Endothelial cell of umbilical vein (primary cell): ENCODE data around the gene ABCB9. TPM values are rescaled to one million over a fixed set of nuclear protein-coding genes. Genes with fewer than 3 reads are reported as not detected.

Experiments
- BruUV-seq: library from RNA; stranded (reverse); fragments of 400-500 nt; replicated peaks from 2 replicates; lab custom pipeline; 2021; lab: Mats Ljungman, UMichigan
- CTCF ChIA-PET: fragments of 300-600, 350-600 bp; sonication (Branson Sonifier 250); formaldehyde crosslinking; loops from one replicate; lab custom pipeline; 2021; ENCODE audit warnings: antibody characterized with exemption, inconsistent platforms; lab: Charles Lee
- POLR2A ChIA-PET: fragments of 300-600, 350-600 bp; sonication (Branson Sonifier 250); formaldehyde crosslinking; loops from one replicate; lab custom pipeline; 2021; ENCODE audit warnings: antibody characterized with exemption, inconsistent platforms; lab: Charles Lee
- DNase-seq: peaks from one replicate; pipeline ENCODE4 v3.0.0-alpha.2; 2011; ENCODE audit warnings: low read depth, low spot score
- FAIRE-seq: peaks from 2 replicates; lab custom pipeline; 2011; peaks lifted over from hg19 to GRCh38; lab: Jason Lieb, UNC
- H2AFZ ChIP-seq: 2 replicates; pipeline ENCODE4 v1.6.0; 2012; ENCODE audit warnings: low read depth, low read length, control low read depth, inconsistent platforms
- H3K27ac ChIP-seq: 2 replicates; pipeline ENCODE4 v1.5.1; 2011; ENCODE audit warnings: low read depth, mild to moderate bottlenecking, control low read depth, low read length, moderate library complexity; ENCODE audit not compliant: insufficient read depth
- H3K27me3 ChIP-seq, 2 experiments: 2 replicates each; pipeline versions ENCODE4 v1.6.0 to v1.6.1; 2011; ENCODE audit warnings: low read length in 2 of 2, mixed read lengths in 1 of 2; ENCODE audit not compliant: control insufficient read depth in 2 of 2, insufficient read depth in 2 of 2
- H3K36me3 ChIP-seq, 2 experiments: 2 replicates in 1 of 2; 3 replicates in 1 of 2; pipeline ENCODE4 v1.5.1; 2011; ENCODE audit warnings: low read length in 2 of 2, mild to moderate bottlenecking in 1 of 2, moderate library complexity in 1 of 2; ENCODE audit not compliant: control insufficient read depth in 2 of 2, insufficient read depth in 2 of 2; ENCODE audit errors: extremely low read depth in 1 of 2
- H3K4me1 ChIP-seq: 3 replicates; pipeline ENCODE4 v1.5.1; 2011; ENCODE audit warnings: mild to moderate bottlenecking, low read length; ENCODE audit not compliant: control insufficient read depth, insufficient read depth; ENCODE audit errors: extremely low read depth
- H3K4me2 ChIP-seq: 2 replicates; pipeline ENCODE4 v1.6.1; 2011; ENCODE audit warnings: low read length, control low read depth, mixed read lengths; ENCODE audit not compliant: insufficient read depth
- H3K4me3 ChIP-seq, 3 experiments: fragments of 200-600 bp in 1 of 3; sonication (generic), shearing (Covaris generic) in 1 of 3; replicated peaks in 1 of 3; 2 replicates each; pipeline ENCODE4 v1.5.1; 2011 to 2016; ENCODE audit warnings: control low read depth in 3 of 3, low read length in 3 of 3, mild to moderate bottlenecking in 2 of 3, inconsistent platforms in 1 of 3, low read depth in 1 of 3, moderate library complexity in 1 of 3; ENCODE audit not compliant: insufficient read depth in 1 of 3
- H3K79me2 ChIP-seq: 2 replicates; pipeline ENCODE4 v1.6.0; 2012; ENCODE audit warnings: low read length, inconsistent platforms; ENCODE audit not compliant: control insufficient read depth, insufficient read depth
- H3K9ac ChIP-seq: replicated peaks from 2 replicates; pipeline ENCODE3; 2011; ENCODE audit warnings: low read length, control low read depth; ENCODE audit not compliant: insufficient read depth; ENCODE audit errors: extremely low read depth
- H3K9me1 ChIP-seq: replicated peaks from 3 replicates; pipeline ENCODE4 v1.6.0; 2011; ENCODE audit warnings: mild to moderate bottlenecking, low read length; ENCODE audit not compliant: control insufficient read depth, insufficient read depth; ENCODE audit errors: extremely low read depth
- H3K9me3 ChIP-seq: replicated peaks from 2 replicates; pipeline ENCODE4 v1.5.1; 2012; ENCODE audit warnings: low read length, inconsistent platforms; ENCODE audit not compliant: control insufficient read depth, insufficient read depth
- H4K20me1 ChIP-seq: replicated peaks from 2 replicates; pipeline ENCODE3; 2011; ENCODE audit warnings: mild to moderate bottlenecking, low read length; ENCODE audit not compliant: control insufficient read depth, insufficient read depth; ENCODE audit errors: extremely low read depth
- CTCF ChIP-seq, 2 donors: IDR thresholded peaks; 1 replicate in 1 of 2; 2 replicates in 1 of 2; pipeline ENCODE4 v1.5.1; 2011; ENCODE audit warnings: low read length in 2 of 2, mild to moderate bottlenecking in 2 of 2, moderate library complexity in 2 of 2, control low read depth in 1 of 2, inconsistent platforms in 1 of 2, low read depth in 1 of 2; ENCODE audit not compliant: insufficient read depth in 1 of 2; ENCODE audit errors: extremely low read depth in 1 of 2
- EZH2 ChIP-seq: IDR thresholded peaks from 2 replicates; pipeline ENCODE4 v1.6.1; 2012; ENCODE audit warnings: borderline replicate concordance, low read depth, mild to moderate bottlenecking, moderate library complexity, low read length, inconsistent platforms; ENCODE audit not compliant: severe bottlenecking
- FOS ChIP-seq: IDR thresholded peaks from 2 replicates; pipeline ENCODE4 v1.6.1; 2011; ENCODE audit warnings: mild to moderate bottlenecking, low read length, moderate library complexity, borderline replicate concordance; ENCODE audit not compliant: insufficient read depth
- GATA2 ChIP-seq: IDR thresholded peaks from 2 replicates; pipeline ENCODE4 v1.7.0; 2011; ENCODE audit warnings: low read depth, mild to moderate bottlenecking, moderate library complexity, mixed read lengths, low read length; ENCODE audit not compliant: insufficient read length, insufficient read depth
- JUN ChIP-seq: IDR thresholded peaks from 2 replicates; pipeline ENCODE4 v1.6.1; 2011; ENCODE audit warnings: borderline replicate concordance, low read depth; ENCODE audit not compliant: insufficient read length, insufficient read depth
- MAX ChIP-seq: IDR thresholded peaks from 2 replicates; pipeline ENCODE4 v1.6.1; 2011; ENCODE audit not compliant: insufficient read depth, insufficient read length
- MYC ChIP-seq: IDR thresholded peaks from one replicate; pipeline ENCODE4 v1.6.1; 2011; ENCODE audit warnings: mild to moderate bottlenecking, low read depth, low read length
- POLR2A ChIP-seq: IDR thresholded peaks from 2 replicates; pipeline ENCODE4 v1.6.1; 2012; ENCODE audit warnings: low read depth, mild to moderate bottlenecking, control low read depth, low read length
- POLR2AphosphoS5 ChIP-seq: IDR thresholded peaks from 2 replicates; pipeline ENCODE4 v1.6.1; 2012; ENCODE audit warnings: low read depth, mild to moderate bottlenecking, control low read depth, low read length, moderate library complexity; ENCODE audit not compliant: insufficient read depth
- dilution Hi-C: fragments of 300-500 bp; cut with MboI; formaldehyde crosslinking; loops from one replicate; pipeline ENCODE4 v1.15.0; 2019; ENCODE audit warnings: low sequenced_read_pairs; ENCODE audit not compliant: extremely low pct_ligation_motif_present
- intact Hi-C: fragments of 100-400 bp; cut with micrococcal nuclease; formaldehyde crosslinking; loops from one replicate; pipeline ENCODE4 v1.10.0; 2022
- polyA plus RNA-seq, 4 experiments: library from polyadenylated mRNA; depleted of rRNA in 3 of 4; stranded (reverse) in 3 of 4; unstranded in 1 of 4; fragments of >200 nt; gene quantifications; 2 replicates each; pipeline versions ENCODE4 v1.2.1 to v1.2.3, GENCODE V29; 2011 to 2012; ENCODE audit warnings: missing spikeins in 1 of 4
- total RNA-seq: library from RNA; stranded (reverse); gene quantifications from 2 replicates; pipeline ENCODE4 v1.2.3, GENCODE V29; 2021

Gene ABCB9
- total and polyA plus RNA-seq, 2 donors (not counting 3 experiments of a cell fraction or from before 2014, with no cell fraction given): 11.7 to 16.9 TPM

- Histone ChIP-seq H3K27me3 (no peaks in the 10 kb centered on the region), H3K79me2 (no peaks in the 10 kb centered on the region), H3K9me3 (no peaks in the 10 kb centered on the region), H4K20me1 (no peaks in the 10 kb centered on the region), H3K4me3 (no peak overlapping the region), H3K4me2 (no peak overlapping the region), H3K27ac (no peak overlapping the region), H3K36me3 (no peaks in the 10 kb centered on the region), H3K4me1 (no peaks in the 10 kb centered on the region), H2AFZ (no peak overlapping the region), H3K9me1 (no peaks in the 10 kb centered on the region), H3K9ac (no peak overlapping the region)
- ChIA-PET POLR2A (no interaction called here), CTCF (interaction anchor here (3.1 kb wide), 1 partner anchor 233 kb away, joined by 8 read pairs; no protein-coding TSS in a partner anchor)
- dilution Hi-C loops (no loop called here), intact Hi-C loops (loop anchor here (10.0 kb wide), 1 partner anchor 1180 kb away; no protein-coding TSS in a partner anchor)
- FAIRE-seq: no peak
- no TSS peak for BruUV-seq
- TF ChIP-seq FOS (no peak), POLR2A (no peak), CTCF (IDR thresholded peaks at IDR 0.05; ENCODE audit: extremely low read depth in 1 of 2, insufficient read depth in 1 of 2, low read depth in 1 of 2, low read length in 2 of 2) (no peak)
- no peak for DNase-seq
Observed at GRCh38 chr12:123005081-123005626, 38.9 kb upstream of the ABCB9 start.

- Histone ChIP-seq H3K4me3 (no peak overlapping the region), H3K79me2 (no peaks in the 10 kb centered on the region), H3K4me2 (no peak overlapping the region), H3K27me3 (no peaks in the 10 kb centered on the region), H4K20me1 (no peaks in the 10 kb centered on the region), H3K27ac (no peak overlapping the region), H3K4me1 (no peaks in the 10 kb centered on the region), H3K9me1 (no peaks in the 10 kb centered on the region), H2AFZ (no peak overlapping the region), H3K36me3 (no peaks in the 10 kb centered on the region), H3K9me3 (no peaks in the 10 kb centered on the region), H3K9ac (no peak overlapping the region)
- BruUV-seq: no TSS peak
- no peak for DNase-seq
- TF ChIP-seq MYC (no peak), CTCF (IDR thresholded peaks at IDR 0.05; ENCODE audit: extremely low read depth in 1 of 2, insufficient read depth in 1 of 2, low read depth in 1 of 2, low read length in 2 of 2) (no peak), POLR2AphosphoS5 (no peak), GATA2 (no peak), JUN (no peak), EZH2 (no peak), FOS (no peak), MAX (no peak), POLR2A (no peak)
- no peak for FAIRE-seq
- CTCF ChIA-PET: interaction anchor here (3.1 kb wide), 1 partner anchor 234 kb away, joined by 8 read pairs; no protein-coding TSS in a partner anchor
- intact Hi-C loops: loop anchor here (10.0 kb wide), 1 partner anchor 1181 kb away; no protein-coding TSS in a partner anchor
- dilution Hi-C loops: no loop called here
- POLR2A ChIA-PET: no interaction called here
Observed at GRCh38 chr12:123004287-123004686, 38.0 kb upstream of the ABCB9 start.
